Ovary (tissue), 9 donors: ENCODE results near the gene KLHL9. TPM values are rescaled to one million over a fixed set of nuclear protein-coding genes. Genes with fewer than 3 reads are reported as not detected.

Source experiments
- DNase-seq, 5 donors: peaks; one replicate each; pipeline ENCODE4 v3.0.0-alpha.2; 2019 to 2020
- H3K27ac ChIP-seq, 2 donors: fragments of 200-600 bp; one replicate each; pipeline versions ENCODE4 v1.5.1 to v1.8.0; 2019 to 2022
- H3K27me3 ChIP-seq: fragments of 200-600 bp; one replicate; pipeline ENCODE4 v1.8.0; 2022
- H3K36me3 ChIP-seq: fragments of 200-600 bp; sonication (generic); one replicate; pipeline ENCODE4 v1.5.1; 2019
- H3K4me1 ChIP-seq: one replicate; pipeline ENCODE4 v1.8.1; 2013; ENCODE audit warnings: mild to moderate bottlenecking, moderate library complexity; ENCODE audit not compliant: insufficient read depth
- H3K4me3 ChIP-seq: fragments of 200-600 bp; sonication (generic); one replicate; pipeline ENCODE4 v1.5.1; 2017
- H3K9me3 ChIP-seq, 2 donors: fragments of 200-600 bp in 1 of 2; sonication (generic) in 1 of 2; one replicate each; pipeline versions ENCODE4 v1.5.1 to v1.8.1; 2013 to 2019; ENCODE audit warnings: mild to moderate bottlenecking in 1 of 2, moderate library complexity in 1 of 2
- EP300 ChIP-seq: sonication (generic); formaldehyde crosslinking; IDR thresholded peaks from one replicate; pipeline ENCODE4 v1.6.1; 2017; ENCODE audit warnings: antibody characterized with exemption
- POLR2A ChIP-seq: fragments of 450-650 bp; IDR thresholded peaks from one replicate; pipeline ENCODE4 v1.6.1; 2017; ENCODE audit warnings: antibody characterized with exemption, mild to moderate bottlenecking, moderate library complexity
- WGBS, 3 donors: extraction: QIAGEN DNeasy Blood & Tissue Kit in 1 of 3; methylation state at CpG; one replicate each; pipeline versions ENCODE4 v1.1.5 to v1.1.7; 2013 to 2017; 5-methylcytosine and 5-hydroxymethylcytosine counted together
- intact Hi-C, 4 donors: fragments of 100-400 bp; cut with DNase I; formaldehyde crosslinking; loops; one replicate each; pipeline versions ENCODE4 v1.11.0 to v1.15.1; 2022 to 2023
- polyA plus RNA-seq, 2 donors: library from polyadenylated mRNA; stranded (reverse); fragments of 200-250 nt in 1 of 2; fragments of 350-450 nt in 1 of 2; fragmentation: Illumina TruSeq in 1 of 2; extraction: RNeasy Lipid Tissue Mini Kit (QIAGEN cat#74804) in 1 of 2; gene quantifications; one replicate each; pipeline ENCODE4 v1.2.3, GENCODE V29; 2013 to 2014
- total RNA-seq, 7 donors: library from RNA; depleted of rRNA in 2 of 7; stranded (reverse); fragments of >200 nt in 2 of 7; fragmentation: NEBNext Ultra II Directional in 3 of 7; extraction: Animal tissue kit (Norgen Biotek cat#: 25700) in 3 of 7; gene quantifications; one replicate each; pipeline versions ENCODE4 v1.1.0 to v1.2.4, GENCODE V29; 2016 to 2023
- TF ChIP-seq, protein P1 (sequence below), 3 donors: fragments of 450-650 bp in 2 of 3; fragments of 200-600 bp in 1 of 3; IDR thresholded peaks; one replicate each; pipeline versions ENCODE4 v1.5.1 to v1.8.0; 2016 to 2022; ENCODE audit warnings: antibody characterized with exemption in 3 of 3, mild to moderate bottlenecking in 1 of 3
- donor health status: DM: no; HTN: no; CAD: no; lungs with moderate emphysema.
- donor health status: DM: no; HTN: no; CAD: no.
- donor health status: Bipolar disorder and iron deficiency.
- donor health status: DM: yes; HTN: yes; CAD: no.
- donor health status: DM: no; HTN: no; CAD: no.
- donor health status: DM: yes; HTN: yes; CAD: no.

KLHL9 gene
- total and polyA plus RNA-seq, 9 donors, result 14.3 to 35.9 (median 28.5) TPM

- Histone ChIP-seq H3K36me3 (no peaks in the 10 kb centered on the region), H3K27ac (no peak overlapping the region), H3K9me3 (peaks cover 0 to 3% of the 10 kb centered on the region in 2 donors), H3K4me3 (no peak overlapping the region), H3K4me1 (no peaks in the 10 kb centered on the region), H3K27me3 (no peaks in the 10 kb centered on the region)
- 78 to 92% (median 85%) methylated on average over 5 of the region's 5 CpGs for WGBS, 3 donors
- intact Hi-C loops, result no loop called here
- no peak for DNase-seq
- TF ChIP-seq POLR2A (no peak), EP300 (no peak)
Observed at GRCh38 chr9:21286099-21286498, 49.1 kb downstream of the KLHL9 start.

GRCh38 chr9:21281275-21281674 lies 53.9 kb downstream of the KLHL9 start:
- intact Hi-C loops, result no loop called here
- H3K4me1 ChIP-seq, result no peaks in the 10 kb centered on the region
- no peaks in the 10 kb centered on the region for H3K36me3 ChIP-seq
- no peak overlapping the region for H3K27ac ChIP-seq
- no peaks in the 10 kb centered on the region for H3K9me3 ChIP-seq
- H3K4me3 ChIP-seq, result no peak overlapping the region
- H3K27me3 ChIP-seq, result no peaks in the 10 kb centered on the region
- WGBS, 3 donors, result 36 to 75% (median 57%) methylated on average over 2 of the region's 2 CpGs
- no peak for TF ChIP-seq POLR2A
- no peak for TF ChIP-seq EP300
- TF ChIP-seq, protein P1, sequence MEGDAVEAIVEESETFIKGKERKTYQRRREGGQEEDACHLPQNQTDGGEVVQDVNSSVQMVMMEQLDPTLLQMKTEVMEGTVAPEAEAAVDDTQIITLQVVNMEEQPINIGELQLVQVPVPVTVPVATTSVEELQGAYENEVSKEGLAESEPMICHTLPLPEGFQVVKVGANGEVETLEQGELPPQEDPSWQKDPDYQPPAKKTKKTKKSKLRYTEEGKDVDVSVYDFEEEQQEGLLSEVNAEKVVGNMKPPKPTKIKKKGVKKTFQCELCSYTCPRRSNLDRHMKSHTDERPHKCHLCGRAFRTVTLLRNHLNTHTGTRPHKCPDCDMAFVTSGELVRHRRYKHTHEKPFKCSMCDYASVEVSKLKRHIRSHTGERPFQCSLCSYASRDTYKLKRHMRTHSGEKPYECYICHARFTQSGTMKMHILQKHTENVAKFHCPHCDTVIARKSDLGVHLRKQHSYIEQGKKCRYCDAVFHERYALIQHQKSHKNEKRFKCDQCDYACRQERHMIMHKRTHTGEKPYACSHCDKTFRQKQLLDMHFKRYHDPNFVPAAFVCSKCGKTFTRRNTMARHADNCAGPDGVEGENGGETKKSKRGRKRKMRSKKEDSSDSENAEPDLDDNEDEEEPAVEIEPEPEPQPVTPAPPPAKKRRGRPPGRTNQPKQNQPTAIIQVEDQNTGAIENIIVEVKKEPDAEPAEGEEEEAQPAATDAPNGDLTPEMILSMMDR (IDR thresholded peaks at IDR 0.05), result no peak
- no peak for DNase-seq

Other genes with a start within 250 kb of the KLHL9 start
- gene IFNW1, start 193.6 kb downstream of the KLHL9 start, total RNA-seq, result not detected
- gene IFNW1, start 193.6 kb downstream of the KLHL9 start, polyA plus RNA-seq, result not detected
- not detected for gene IFNA21, start 168.7 kb downstream of the KLHL9 start, total RNA-seq
- not detected for gene IFNA21, start 168.7 kb downstream of the KLHL9 start, polyA plus RNA-seq
- gene IFNA4, start 147.8 kb downstream of the KLHL9 start, total RNA-seq, result not detected
- gene IFNA4, start 147.8 kb downstream of the KLHL9 start, polyA plus RNA-seq, result not detected
- not detected for gene IFNA7, start 133.2 kb downstream of the KLHL9 start, total RNA-seq
- not detected for gene IFNA7, start 133.2 kb downstream of the KLHL9 start, polyA plus RNA-seq
- not detected for gene IFNA10, start 128.3 kb downstream of the KLHL9 start, total RNA-seq
- not detected for gene IFNA10, start 128.3 kb downstream of the KLHL9 start, polyA plus RNA-seq
- gene IFNA16, start 118.1 kb downstream of the KLHL9 start, total RNA-seq, result not detected
- not detected for gene IFNA16, start 118.1 kb downstream of the KLHL9 start, polyA plus RNA-seq
- gene IFNA17, start 107.2 kb downstream of the KLHL9 start, total RNA-seq, result not detected
- gene IFNA17, start 107.2 kb downstream of the KLHL9 start, polyA plus RNA-seq, result not detected
- gene IFNA14, start 95.4 kb downstream of the KLHL9 start, total RNA-seq, result not detected
- not detected for gene IFNA14, start 95.4 kb downstream of the KLHL9 start, polyA plus RNA-seq
- gene IFNA5, start 30.1 kb downstream of the KLHL9 start, total RNA-seq, result under 1 TPM in 1 of 7 donors, not detected in 6; 0.42 TPM
- gene IFNA5, start 30.1 kb downstream of the KLHL9 start, polyA plus RNA-seq, result not detected
- not detected for gene IFNA6, start 15.5 kb upstream of the KLHL9 start, total RNA-seq
- under 1 TPM in 1 of 2 donors, not detected in 1; 0.12 TPM for gene IFNA6, start 15.5 kb upstream of the KLHL9 start, polyA plus RNA-seq
- gene IFNA13, start 32.7 kb upstream of the KLHL9 start, total RNA-seq, result not detected
- gene IFNA13, start 32.7 kb upstream of the KLHL9 start, polyA plus RNA-seq, result under 1 TPM in 1 of 2 donors, not detected in 1; 0.12 TPM
- gene IFNA2, start 50.0 kb upstream of the KLHL9 start, total RNA-seq, result not detected
- not detected for gene IFNA2, start 50.0 kb upstream of the KLHL9 start, polyA plus RNA-seq
- not detected for gene IFNA8, start 73.7 kb upstream of the KLHL9 start, total RNA-seq
- not detected for gene IFNA8, start 73.7 kb upstream of the KLHL9 start, polyA plus RNA-seq
- not detected for gene IFNA1, start 105.0 kb upstream of the KLHL9 start, total RNA-seq
- gene IFNA1, start 105.0 kb upstream of the KLHL9 start, polyA plus RNA-seq, result not detected
- under 1 TPM in 1 of 7 donors, not detected in 6; 0.34 TPM for gene IFNE, start 146.9 kb upstream of the KLHL9 start, total RNA-seq
- gene IFNE, start 146.9 kb upstream of the KLHL9 start, polyA plus RNA-seq, result not detected